Bronchial epithelial cell (primary cell): ENCODE data around the gene YTHDC2. TPM values are rescaled to one million over a fixed set of nuclear protein-coding genes. Genes with fewer than 3 reads are reported as not detected.
A peak's percentile ranks its signal among the peaks of the same experiment; 100 is the strongest.

Experiments
- DNase-seq: peaks from one replicate; pipeline ENCODE4 v3.0.0-alpha.2; 2010; ENCODE audit warnings: low read depth
- FAIRE-seq: peaks from 2 replicates; lab custom pipeline; 2011; peaks lifted over from hg19 to GRCh38; lab: Jason Lieb, UNC
- H3K27me3 ChIP-seq: 2 replicates; pipeline ENCODE4 v1.5.1; 2011; ENCODE audit warnings: low read length; ENCODE audit not compliant: control insufficient read depth, insufficient read depth
- H3K36me3 ChIP-seq: 2 replicates; pipeline ENCODE4 v1.5.1; 2011; ENCODE audit warnings: low read length; ENCODE audit not compliant: control insufficient read depth, insufficient read depth
- H3K4me3 ChIP-seq: 2 replicates; pipeline ENCODE4 v1.5.1; 2011; ENCODE audit warnings: mild to moderate bottlenecking, low read depth, low read length, control low read depth
- total RNA-seq: library from RNA; depleted of rRNA; stranded (reverse); fragments of >200 nt; gene quantifications from 2 replicates; pipeline ENCODE4 v1.2.1, GENCODE V29; 2014
- TF ChIP-seq, protein P1 (sequence below): IDR thresholded peaks from 2 replicates; pipeline ENCODE4 v1.5.1; 2011; ENCODE audit warnings: mild to moderate bottlenecking, moderate library complexity, low read length, control low read depth, inconsistent platforms; ENCODE audit not compliant: insufficient read depth, severe bottlenecking

The YTHDC2 gene
- total RNA-seq, 1 donor from 2014 or later = 17.1 TPM

DNA sequence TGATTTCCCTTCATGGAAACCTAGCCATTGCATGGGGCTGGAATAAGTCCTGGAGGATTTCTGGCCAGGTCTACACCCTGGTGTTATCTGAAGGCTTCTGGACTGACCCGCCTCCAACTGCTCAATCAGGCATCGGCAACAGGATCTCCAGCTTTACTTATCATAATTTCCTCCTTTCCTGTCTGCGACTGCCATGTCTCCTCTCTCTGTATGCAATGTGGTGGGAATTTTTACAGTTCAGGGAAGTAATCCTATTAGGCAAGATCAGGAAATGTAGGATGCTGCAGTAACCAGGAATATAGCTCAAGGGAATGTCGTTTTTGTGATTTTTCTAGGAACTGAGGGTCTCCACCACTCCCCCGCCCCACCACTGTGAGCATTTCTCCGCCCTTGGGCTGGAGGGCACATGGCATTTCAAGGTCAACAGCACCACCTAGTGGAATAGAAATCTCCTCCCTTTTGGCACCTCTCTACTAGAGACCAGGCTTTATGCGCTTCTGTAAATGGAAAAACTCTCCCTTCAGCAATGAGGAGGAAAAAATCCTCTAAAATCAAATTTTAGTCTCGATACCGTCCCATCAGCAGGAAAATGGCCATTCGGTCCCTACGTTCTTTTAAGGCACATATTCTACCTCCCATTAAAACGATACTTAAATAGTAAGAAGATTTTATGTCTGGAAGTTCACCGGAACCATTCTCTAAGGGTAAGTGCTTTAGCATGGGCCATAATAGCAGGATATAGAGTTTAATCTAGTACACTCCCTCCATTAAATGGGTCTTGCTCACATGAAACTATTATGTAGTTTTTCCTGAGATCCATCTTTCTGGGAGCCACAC lies 93.0 kb downstream of the YTHDC2 start:
- no peaks in the 10 kb centered on the region for H3K36me3 ChIP-seq
- H3K4me3 ChIP-seq = no peak overlapping the region
- TF ChIP-seq, protein P1, sequence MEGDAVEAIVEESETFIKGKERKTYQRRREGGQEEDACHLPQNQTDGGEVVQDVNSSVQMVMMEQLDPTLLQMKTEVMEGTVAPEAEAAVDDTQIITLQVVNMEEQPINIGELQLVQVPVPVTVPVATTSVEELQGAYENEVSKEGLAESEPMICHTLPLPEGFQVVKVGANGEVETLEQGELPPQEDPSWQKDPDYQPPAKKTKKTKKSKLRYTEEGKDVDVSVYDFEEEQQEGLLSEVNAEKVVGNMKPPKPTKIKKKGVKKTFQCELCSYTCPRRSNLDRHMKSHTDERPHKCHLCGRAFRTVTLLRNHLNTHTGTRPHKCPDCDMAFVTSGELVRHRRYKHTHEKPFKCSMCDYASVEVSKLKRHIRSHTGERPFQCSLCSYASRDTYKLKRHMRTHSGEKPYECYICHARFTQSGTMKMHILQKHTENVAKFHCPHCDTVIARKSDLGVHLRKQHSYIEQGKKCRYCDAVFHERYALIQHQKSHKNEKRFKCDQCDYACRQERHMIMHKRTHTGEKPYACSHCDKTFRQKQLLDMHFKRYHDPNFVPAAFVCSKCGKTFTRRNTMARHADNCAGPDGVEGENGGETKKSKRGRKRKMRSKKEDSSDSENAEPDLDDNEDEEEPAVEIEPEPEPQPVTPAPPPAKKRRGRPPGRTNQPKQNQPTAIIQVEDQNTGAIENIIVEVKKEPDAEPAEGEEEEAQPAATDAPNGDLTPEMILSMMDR = peak; percentile 81
- no peaks in the 10 kb centered on the region for H3K27me3 ChIP-seq
- FAIRE-seq = no peak
- peak; percentile 44 for DNase-seq

DNA sequence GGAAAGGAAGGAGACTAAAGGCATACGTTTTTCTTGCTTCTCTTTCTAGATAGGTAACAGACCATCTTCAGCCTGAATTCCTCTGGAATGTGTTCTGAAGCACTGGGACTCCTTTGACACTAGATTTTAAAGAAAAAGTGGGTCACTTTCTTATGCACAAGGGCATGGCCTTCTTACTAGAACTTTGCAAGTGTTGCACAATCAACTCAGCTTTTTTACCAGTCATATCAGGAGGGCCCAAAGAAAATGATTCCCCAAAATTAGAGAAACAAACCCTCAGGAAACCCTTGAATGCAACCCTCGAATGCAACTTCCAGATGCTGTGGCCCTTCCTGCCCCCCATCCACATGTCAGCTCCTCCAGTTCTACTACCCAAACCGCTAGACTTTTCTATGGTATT lies 93.9 kb downstream of the YTHDC2 start:
- H3K27me3 ChIP-seq = no peaks in the 10 kb centered on the region
- no peaks in the 10 kb centered on the region for H3K36me3 ChIP-seq
- no peak overlapping the region for H3K4me3 ChIP-seq
- DNase-seq = no peak
- TF ChIP-seq, protein P1 = no peak
- FAIRE-seq = no peak

DNA sequence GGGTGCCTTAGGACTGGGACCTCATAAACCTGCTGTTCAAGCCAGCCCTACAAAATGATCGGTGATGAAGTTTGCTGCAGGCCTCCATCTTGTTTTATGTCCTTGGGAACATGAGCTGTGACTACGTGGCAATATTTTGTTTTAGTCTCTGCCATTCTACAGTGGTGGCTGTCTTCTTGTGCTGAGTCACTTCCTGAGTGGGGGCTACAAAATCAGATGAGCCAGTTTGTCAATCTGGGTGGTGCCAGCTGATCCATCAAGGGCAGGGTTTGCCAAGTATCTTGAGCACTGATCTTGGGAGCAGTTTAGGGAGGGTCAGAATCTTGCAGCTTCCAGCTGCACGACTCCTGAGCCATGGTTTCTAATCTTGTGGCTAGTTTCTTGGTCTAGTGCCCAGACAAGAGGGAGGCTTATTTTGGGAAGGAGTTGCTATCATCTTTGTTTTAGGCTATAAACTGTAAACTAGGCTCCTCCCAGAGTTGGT lies 94.7 kb downstream of the YTHDC2 start:
- FAIRE-seq (no peak), DNase-seq (peak; percentile 8)
- TF ChIP-seq, protein P1 = no peak

DNA sequence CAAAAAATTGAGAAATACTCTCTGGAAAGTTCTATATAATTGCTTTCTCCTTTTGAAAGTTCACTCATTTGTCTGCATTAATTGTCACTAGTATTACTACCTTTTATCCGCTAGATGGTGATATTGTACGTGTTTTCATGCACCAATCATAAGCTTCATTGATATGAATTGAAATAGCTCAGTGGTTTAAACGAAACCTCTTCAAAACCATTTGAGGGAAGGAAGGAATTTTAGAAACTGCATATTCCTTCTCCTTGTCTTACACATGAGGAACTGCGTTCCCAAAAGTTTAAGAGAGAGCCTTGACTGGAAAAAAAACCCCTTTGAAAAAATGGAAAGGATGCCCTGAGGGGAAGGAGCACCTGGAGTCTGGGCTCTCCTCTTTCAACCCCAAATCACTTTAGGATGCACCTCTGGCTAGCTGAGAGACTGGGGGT lies 98.6 kb downstream of the YTHDC2 start:
- no peak for FAIRE-seq
- Histone ChIP-seq H3K27me3 (no peaks in the 10 kb centered on the region), H3K4me3 (no peak overlapping the region), H3K36me3 (no peaks in the 10 kb centered on the region)
- TF ChIP-seq, protein P1 = peak; percentile 25
- peak; percentile 57 for DNase-seq

More for the DNA sequence above, 94.7 kb downstream of the YTHDC2 start:
- no peaks in the 10 kb centered on the region for H3K27me3 ChIP-seq
- no peaks in the 10 kb centered on the region for H3K36me3 ChIP-seq
- H3K4me3 ChIP-seq = no peak overlapping the region

DNA sequence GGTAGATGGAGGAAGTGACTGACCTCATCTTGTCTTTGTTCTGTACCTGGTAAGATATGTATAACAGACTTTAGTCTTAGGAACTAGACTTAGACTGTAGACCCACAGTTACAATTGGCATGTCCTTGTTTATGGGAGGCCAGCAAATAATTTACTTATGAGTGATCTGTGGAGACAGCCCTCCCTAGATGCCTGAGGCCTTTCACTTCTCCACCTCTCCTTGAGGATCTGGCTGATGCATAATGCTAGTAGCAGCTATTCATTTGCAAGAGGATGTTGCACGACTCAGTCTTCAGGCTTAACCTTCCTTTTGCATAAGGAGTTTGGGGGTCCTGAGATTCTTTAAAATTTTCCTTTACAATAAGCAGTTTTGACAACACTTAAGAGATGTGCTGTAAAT lies 100.7 kb downstream of the YTHDC2 start:
- DNase-seq (peak; percentile 37), FAIRE-seq (no peak)
- TF ChIP-seq, protein P1 = no peak
- H3K36me3 ChIP-seq = no peaks in the 10 kb centered on the region
- H3K4me3 ChIP-seq = no peak overlapping the region
- no peaks in the 10 kb centered on the region for H3K27me3 ChIP-seq
